NCI-H2107 treated with DMSO at 0.1 percent for 48 hours (cell line): ENCODE measurements around the gene UVRAG.
A peak's percentile ranks its signal among the peaks of the same experiment; 100 is the strongest.
"Not testable (repeated sequence)": the region's sequence is repeated elsewhere in the genome, so short reads cannot be mapped to it uniquely, and the experiment has no call there.

ENCODE experiments used
- DNase-seq: peaks from one replicate; lab custom pipeline; 2025; ENCODE audit not compliant: unreplicated experiment; lab: John Stamatoyannopoulos, UW

The UVRAG gene

DNA sequence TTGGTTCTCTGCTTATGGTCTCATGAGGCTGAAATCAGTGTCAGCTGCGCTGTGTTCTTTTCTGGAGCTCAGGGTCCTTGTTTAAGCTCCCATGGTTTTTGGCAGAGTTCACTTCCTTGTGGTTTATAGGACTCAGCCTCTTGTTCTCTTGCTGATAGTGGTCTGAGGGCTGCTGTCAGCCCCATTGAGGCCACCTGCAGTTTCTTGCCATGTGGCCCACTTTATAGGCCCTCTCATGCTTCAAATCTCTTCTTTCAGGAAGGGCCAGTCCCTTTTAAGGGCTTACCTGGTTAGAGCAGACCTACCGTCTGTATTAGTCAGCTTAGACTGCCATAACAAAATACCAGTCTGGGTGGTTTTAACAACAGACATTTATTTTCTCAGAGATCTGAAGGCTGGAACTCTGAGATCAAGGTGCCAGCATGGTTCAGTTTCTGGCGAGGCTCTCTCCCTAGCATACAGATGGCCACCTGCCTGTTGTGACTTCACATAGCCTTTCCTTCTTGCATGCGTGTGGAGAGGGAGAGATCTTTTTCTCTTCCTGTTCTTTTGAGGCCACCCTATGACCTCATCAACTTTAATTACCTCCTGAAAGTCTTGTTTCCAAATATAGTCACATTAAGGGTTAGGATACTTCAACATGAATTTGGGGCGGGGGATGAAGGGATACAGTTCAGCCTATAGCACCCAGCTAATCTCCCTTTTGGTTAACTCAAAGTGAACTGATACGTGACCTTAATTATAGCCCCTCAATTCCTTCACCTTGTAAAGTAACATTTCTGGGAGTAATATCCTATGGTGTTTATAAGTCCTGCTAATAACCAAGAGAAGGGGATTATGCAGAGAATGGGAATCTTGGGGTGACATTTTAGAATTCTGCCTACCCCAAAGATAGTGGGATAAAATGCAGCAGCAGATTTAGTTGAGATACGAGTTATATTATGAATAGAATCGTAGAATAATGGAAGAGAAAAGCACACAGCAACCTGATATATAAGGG lies 131.8 kb downstream of the UVRAG start:
- DNase-seq, result peak; percentile 84

DNA sequence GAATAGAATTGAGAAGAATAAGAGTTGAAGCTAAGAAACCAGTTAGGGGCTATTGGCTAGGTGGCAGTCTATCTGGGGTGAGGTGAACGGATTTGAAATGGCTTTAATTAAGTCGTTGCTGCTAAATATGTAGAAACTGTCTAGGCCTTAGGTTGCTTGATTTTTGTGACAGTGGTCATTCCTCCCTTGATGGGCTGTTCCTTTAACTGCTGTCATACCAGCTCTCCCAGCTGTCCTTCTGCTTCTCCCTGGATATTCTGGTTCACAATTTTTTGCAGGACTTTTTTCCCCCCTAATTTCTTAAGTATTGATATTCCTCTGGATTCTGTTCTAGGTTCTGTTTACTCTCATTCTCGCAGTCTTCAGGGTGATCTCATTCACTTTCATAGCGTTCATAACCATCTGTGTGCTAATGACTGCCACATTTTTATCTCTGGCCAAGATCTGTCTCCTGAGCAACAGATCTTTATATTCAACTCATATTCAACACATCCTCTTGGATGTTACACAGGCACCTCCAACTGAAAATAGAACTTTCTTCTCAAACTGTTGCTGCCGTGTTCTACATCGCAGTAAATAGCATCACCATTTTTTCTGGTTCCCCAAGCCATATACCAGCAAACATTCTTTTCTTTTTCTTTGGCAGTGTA lies 134.1 kb downstream of the UVRAG start:
- DNase-seq, result no peak

DNA sequence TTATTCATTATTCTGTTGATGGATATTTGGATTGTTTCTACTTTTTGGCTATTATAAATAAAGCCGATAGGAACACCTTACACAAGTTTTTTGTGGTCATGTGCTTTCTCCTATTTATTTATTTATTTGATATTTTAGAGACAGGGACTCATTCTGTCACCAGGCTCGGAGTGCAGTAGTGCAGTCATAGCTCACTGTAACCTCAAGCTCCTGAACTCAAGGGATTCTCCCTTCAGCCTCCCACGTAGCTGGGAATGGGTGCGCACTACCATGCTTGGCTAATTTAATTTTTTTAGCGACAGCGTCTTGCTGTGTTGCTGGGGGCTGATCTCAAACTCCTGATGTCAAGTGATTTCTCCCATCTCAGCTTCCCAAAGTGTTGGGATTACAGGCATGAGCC lies 135.1 kb downstream of the UVRAG start:
- DNase-seq, result no peak

DNA sequence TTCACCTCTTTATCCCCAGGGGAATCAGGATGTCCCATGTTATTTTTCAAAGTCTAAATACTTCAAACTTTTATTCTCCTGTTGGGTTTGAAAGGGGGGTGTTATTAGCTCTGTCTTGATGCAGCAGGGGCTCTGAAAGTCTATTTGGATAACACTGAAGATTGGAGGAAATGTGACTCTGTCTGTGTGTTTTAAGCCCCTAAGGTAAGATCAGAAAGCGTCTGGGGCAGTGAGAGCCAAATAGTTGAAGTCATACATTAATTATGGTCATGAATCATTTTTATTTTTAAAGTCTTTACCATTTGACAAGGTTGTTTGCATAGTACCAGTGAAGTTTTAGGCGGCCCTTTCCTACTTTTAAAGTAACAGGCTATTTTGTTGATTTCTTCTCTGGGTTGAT lies 139.0 kb downstream of the UVRAG start:
- DNase-seq, result no peak

DNA sequence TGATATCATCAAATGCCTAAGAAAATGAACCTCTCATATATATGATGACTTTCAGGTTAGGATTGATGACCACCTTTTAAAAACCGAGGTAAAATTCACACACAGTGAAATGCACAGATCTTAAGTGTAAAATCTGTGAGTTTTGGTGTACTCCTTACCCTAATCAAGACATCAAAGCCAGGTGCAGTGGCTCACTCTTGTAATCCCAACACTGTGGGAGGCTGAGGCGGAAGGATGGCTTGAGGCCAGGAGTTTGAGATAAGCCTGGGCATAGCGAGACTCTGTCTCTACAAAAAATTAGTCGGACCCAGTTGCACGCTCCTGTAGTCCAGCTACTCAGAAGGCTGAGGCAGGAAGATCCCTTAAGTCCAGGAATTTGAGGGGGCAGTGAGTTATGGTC lies 140.4 kb downstream of the UVRAG start:
- no peak for DNase-seq

DNA sequence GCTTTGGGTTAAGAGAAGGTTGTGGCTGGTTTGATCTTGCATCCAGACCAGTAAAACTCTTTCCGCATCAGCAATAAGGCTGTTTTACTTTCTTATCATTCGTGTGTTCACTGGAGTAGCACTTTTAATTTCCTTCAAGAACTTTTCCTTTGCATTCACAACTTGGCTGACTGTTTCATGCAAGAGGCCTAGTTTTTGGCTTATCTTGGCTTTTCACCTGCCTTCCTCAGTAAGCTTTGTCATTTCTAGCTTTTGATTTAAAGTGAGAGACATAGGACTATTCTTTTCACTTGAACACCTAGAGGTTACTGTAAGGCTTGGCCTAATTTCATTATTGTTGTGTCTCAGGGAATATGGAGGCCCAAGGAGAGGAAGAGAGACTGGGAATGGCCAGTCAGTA lies 144.5 kb downstream of the UVRAG start:
- DNase-seq, result no peak

DNA sequence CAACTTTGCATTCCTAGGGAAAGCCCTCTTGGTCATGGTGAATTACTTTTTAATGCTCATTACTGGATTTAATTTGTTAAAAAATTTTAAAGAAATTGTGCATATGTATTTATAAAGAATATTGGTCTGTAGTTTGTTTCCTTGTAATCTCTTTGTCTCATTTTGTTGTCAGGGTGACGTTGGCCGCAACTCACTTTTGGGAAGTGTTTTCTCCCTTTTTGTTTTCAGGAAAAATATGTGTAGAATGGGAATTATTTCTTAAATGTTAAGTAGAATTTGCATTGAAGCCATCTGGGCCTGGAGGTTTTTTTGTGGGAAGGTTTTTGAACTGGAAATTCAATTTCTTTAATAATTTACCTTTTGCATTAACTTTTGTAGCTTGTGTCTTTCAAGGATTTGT lies 149.1 kb downstream of the UVRAG start:
- DNase-seq, result no peak

DNA sequence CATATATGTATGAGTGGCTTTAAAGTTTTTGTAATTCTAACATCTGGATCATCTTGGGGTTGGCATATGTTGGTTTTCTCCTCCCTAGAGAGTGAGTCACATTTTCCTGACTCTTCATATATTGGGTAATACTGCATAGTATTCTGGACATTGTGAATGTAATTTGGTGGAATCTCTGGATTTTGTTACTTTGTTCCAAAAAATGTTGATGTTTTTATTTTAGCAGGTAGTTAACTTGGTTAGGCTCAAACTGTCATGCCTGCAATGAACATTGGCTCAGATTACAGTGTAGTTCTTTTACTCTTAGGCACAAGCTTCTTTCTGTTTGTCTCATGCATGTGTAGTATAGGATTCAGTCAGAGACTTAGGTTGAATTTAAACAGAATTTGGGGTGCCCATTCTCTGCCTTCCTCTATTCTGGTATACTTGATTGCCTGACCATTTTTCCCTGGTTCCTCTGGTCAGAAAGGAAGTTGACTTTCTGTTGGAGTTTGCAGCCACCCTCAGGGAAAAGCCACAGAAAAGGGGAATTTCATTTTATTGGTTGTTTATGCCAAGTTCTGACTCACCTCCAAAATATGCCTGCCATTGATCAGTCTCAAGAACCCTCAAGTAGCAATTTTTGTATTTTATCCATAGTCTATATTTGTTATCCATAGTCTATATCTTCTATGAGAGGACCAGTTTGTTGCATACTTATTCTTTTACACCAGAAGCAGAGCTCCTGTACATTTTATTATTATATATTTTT lies 151.7 kb downstream of the UVRAG start:
- DNase-seq, result no peak

DNA sequence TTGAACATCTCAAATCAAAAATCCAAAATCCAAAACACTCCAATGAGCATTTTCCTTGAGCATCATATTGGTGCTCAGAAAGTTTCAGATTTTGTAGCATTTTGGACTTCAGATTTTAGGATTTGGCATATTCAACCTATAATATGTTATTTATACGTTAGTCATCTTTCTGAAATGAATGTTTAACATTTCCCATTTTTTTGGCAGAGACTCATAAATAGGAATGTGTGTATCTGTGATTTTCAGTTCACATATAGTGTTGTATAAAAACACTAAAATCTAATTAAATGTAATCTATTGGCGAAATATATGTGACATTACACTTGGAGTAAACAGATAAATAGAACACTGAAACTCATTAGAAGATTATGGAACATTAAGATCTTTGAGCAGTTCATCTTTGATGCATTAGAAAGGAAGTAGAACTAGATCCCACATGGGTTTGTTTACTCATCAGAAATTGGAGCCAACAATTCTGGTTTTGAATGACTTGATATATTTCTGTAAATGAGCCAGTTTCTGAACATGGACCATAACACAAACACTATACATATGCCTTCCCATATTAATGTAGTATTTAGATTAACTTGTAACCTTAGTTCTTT lies 153.1 kb downstream of the UVRAG start:
- DNase-seq, result no peak

DNA sequence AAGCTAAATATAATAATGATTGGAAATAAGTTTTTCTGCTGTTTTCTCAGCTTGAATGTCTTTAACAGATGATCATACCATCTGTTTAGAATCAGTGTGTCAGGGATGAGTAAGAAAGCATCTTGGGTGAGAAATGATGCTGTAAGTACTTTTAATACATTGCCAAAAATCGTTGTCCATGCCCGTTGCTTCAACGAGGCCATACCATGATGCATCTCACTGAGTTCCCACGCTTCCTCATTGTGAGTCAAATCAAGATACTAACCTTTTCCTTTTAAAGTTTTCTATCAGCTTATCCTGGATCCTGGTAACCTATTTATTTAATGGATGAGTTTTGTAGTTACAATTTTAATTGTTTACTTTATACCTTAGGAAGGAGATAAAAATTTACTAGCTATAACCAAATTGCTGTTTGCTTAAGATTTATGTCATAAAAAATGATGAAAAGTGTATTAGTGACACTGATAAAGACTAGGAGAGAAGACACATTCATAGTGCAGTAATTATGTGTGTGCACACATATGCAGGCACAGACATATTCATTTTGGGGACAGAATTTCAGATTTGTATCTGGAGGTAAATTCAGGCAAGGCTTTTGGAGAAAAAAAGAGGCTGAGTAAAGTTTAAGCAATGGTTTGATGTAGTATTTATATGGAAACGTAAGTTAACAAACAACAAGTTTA lies 154.8 kb downstream of the UVRAG start:
- no peak for DNase-seq

DNA sequence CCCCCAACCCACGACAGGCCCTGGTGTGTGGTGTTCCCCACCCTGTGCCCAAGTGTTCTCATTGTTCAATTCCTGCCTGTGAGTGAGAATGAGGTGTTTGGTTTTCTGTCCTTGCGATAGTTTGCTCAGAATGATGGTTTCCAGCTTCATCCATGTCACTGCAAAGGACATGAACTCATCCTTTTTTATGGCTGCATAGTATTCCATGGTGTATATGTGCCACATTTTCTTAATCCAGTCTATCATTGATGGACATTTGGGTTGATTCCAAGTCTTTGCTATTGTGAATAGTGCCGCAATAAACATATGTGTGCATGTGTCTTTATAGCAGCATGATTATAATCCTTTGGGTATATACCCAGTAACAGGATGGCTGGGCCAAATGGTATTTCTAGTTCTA lies 158.7 kb downstream of the UVRAG start:
- DNase-seq, result not testable (repeated sequence)

DNA sequence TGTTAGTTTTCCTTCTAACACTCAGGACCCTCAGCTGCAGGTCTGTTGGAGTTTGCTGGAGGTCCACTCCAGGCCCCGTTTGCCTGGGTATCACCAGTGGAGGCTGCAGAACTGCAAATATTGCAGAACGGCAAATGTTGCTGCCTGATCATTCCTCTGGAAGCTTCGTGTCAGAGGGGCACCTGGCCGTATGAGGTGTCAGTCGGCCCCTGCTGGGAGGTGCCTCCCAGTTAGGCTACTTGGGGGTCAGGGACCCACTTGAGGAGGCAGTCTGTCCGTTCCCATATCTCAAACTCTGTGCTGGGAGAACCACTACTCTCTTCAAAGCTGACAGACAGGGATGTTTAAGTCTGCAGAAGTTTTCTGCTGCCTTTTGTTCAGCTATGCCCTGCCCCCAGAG lies 164.1 kb downstream of the UVRAG start:
- not testable (repeated sequence) for DNase-seq

DNA sequence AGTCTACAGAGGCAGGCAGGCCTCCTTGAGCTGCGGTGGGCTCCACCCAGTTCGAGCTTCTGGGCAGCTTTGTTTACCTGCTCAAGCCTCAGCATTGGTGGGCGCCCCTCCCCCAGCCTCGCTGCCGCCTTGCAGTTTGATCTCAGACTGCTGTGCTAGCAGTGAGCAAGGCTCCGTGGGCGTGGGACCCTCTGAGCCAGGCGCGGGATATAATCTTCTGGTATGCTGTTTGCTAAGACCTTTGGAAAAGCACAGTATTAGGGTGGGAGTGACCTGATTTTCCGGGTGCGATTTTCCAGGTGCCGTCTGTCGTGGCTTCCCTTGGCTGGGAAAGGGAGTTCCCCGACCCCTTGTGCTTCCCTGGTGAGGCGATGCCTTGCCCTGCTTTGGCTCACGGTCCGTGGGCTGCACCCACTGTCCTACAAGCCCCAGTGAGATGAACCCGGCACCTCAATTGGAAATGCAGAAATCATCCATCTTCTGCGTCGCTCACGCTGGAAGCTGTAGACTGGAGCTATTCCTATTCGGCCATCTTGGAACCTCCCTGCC lies 164.5 kb downstream of the UVRAG start:
- not testable (repeated sequence) for DNase-seq

DNA sequence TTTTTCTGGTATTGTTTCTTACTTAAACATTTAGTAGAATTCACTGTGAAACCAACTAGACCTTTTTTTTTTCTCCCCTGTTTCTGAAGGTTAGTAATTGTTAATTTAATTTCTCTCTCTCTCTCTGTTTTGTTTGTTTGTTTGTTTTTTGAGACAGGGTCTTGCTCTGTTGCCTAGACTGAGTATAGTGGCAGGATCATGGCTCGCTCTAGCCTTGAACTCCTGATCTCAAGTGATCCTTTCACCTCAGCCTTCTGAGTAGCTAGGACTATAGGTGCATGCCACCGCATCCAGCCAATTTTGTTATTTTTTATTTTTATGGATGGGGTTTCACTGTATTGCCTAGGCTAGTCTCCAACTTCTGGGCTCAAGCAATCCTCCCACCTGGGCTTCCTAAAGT lies 165.0 kb downstream of the UVRAG start:
- DNase-seq, result no peak

DNA sequence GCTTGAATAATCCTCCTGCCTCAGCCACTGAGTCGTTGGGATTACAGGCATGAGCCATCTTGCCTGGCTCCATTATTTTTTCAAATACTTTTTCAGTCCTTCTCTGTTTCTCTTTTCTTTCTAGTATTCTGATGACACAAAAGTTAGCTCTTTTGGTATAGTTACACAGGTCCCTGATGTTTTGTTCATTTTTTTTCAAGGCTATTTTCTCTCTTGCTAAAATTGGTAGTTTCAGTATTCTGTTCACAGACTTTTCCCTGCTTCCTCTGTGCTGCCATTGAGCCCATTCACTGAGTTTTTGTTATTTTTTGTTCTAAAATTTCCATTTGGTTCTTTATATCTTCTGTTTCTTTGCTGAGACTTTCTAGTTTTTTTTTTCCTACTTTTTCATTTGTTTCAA lies 166.5 kb downstream of the UVRAG start:
- DNase-seq, result no peak

DNA sequence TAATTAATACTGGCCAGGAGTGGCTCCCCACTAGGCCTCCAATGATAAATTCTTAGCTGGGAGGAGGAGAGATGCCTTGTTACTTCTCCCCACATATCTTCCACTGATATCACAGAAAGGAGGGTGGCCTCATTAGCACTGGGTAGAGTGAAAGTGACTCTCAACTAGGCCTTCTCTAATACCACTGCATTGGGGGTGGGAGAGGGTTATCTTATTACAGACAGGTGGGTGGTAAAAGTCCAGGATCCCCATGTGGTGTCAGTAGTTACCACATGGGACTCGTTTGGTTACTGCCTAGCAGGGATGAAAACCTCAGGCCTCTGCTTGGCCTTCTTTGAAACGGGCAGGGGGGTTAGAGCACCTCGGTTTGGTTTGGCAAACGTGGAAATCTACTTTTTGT lies 167.3 kb downstream of the UVRAG start:
- no peak for DNase-seq

DNA sequence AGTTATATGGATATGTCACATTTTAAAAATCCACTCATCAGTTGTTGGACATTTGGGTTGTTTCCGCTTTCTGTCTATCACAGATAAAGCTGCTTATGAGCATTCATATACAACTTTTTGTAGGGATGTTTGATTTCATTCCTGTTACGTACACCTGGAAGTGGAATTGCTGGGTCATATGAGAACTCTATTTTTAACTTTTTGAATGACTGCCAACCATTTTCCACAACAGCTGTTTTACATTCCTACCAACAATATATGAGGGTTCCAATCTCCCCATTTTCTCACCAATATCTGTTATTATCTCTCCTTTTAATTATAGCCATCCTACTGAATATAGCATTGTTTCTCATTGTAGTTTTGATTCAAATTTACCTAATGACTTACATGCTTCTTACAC lies 172.0 kb downstream of the UVRAG start:
- no peak for DNase-seq

DNA sequence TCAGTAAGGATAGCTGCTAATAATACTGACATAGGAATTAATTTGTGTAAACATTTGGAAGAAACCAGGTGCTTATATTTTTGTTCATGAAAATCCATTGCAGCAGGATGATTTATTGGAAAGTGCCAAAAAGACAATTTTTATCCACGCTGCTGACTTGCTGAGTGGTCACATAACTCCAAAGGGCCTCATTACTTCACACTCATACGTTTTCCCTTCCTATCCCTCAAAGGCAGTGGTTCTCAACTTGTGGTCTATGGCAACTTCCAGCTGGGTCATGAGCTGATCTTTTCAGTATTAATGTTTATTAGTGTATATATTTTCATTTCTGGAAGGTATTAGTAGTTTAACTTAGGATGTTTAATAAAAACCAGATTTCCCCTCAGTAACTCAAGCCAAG lies 178.1 kb downstream of the UVRAG start:
- no peak for DNase-seq

DNA sequence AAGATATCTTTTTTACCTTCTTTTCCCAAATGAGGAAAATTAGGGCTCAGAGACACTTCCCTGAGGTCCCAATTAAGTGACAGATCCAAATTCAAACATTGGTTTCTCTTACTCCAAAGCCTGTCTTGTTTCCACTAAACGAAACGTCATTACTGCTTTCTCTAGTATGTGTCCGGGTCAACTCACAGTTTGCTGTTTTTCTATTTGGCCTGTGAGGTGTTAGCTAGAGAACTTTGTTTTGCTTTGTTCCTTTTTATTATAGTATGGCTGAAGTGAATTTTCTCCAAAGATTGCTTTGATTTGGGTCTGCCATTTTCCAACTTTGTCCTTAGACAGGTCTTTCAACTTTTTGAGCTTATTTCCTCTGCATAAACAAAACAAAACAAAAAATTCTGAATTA lies 179.6 kb downstream of the UVRAG start:
- no peak for DNase-seq
